HEK293T (cell line): Measurements from ENCODE around the gene KCNK5.

ENCODE experiments used
- CTCF ChIA-PET: fragments of 350-600 bp; formaldehyde crosslinking; extraction: SDS; loops from one replicate; lab custom pipeline; 2021; ENCODE audit warnings: antibody characterized with exemption, inconsistent platforms; lab: Yijun Ruan, JAX
- POLR2A ChIA-PET: fragments of 350-600 bp; formaldehyde crosslinking; extraction: SDS; loops from one replicate; lab custom pipeline; 2020; ENCODE audit warnings: antibody characterized with exemption, inconsistent platforms; lab: Yijun Ruan, JAX
- DNase-seq: peaks from one replicate; pipeline ENCODE4 v3.0.0; 2012; ENCODE audit warnings: mixed read lengths; ENCODE audit errors: extremely low spot score
- ARNT ChIP-seq: fragments of 450-650 bp; IDR thresholded peaks from 2 replicates; pipeline ENCODE4 v1.6.1; 2017; ENCODE audit warnings: mild to moderate bottlenecking
- BHLHE40 ChIP-seq: fragments of 450-650 bp; IDR thresholded peaks from 2 replicates; pipeline ENCODE4 v1.6.1; 2016; ENCODE audit warnings: mild to moderate bottlenecking, moderate library complexity, borderline replicate concordance
- CTBP1 ChIP-seq: fragments of 450-650 bp; IDR thresholded peaks from 2 replicates; pipeline ENCODE4 v1.6.1; 2016; ENCODE audit warnings: borderline replicate concordance
- ELF4 ChIP-seq: fragments of 450-650 bp; IDR thresholded peaks from 2 replicates; pipeline ENCODE4 v1.6.1; 2017; ENCODE audit warnings: antibody characterized with exemption
- FOXA1 ChIP-seq: fragments of 450-650 bp; IDR thresholded peaks from 2 replicates; pipeline ENCODE4 v1.6.1; 2016; ENCODE audit warnings: mild to moderate bottlenecking
- FOXK2 ChIP-seq: fragments of 450-650 bp; IDR thresholded peaks from 2 replicates; pipeline ENCODE4 v1.6.1; 2016; ENCODE audit warnings: mild to moderate bottlenecking
- FOXM1 ChIP-seq: fragments of 450-650 bp; IDR thresholded peaks from 2 replicates; pipeline ENCODE4 v1.6.1; 2017; ENCODE audit warnings: mild to moderate bottlenecking, borderline replicate concordance
- HDGF ChIP-seq: fragments of 450-650 bp; IDR thresholded peaks from 2 replicates; pipeline ENCODE4 v1.6.1; 2017; ENCODE audit warnings: antibody characterized with exemption, borderline replicate concordance
- L3MBTL2 ChIP-seq: fragments of 450-650 bp; conservative IDR thresholded peaks from 2 replicates; pipeline ENCODE4 v1.6.1; 2016; ENCODE audit warnings: mild to moderate bottlenecking
- LEF1 ChIP-seq: fragments of 450-650 bp; IDR thresholded peaks from 2 replicates; pipeline ENCODE4 v1.6.1; 2017; ENCODE audit warnings: mild to moderate bottlenecking, borderline replicate concordance
- NFRKB ChIP-seq: fragments of 450-650 bp; IDR thresholded peaks from 2 replicates; pipeline ENCODE4 v1.6.1; 2016; ENCODE audit warnings: mild to moderate bottlenecking, moderate library complexity
- PKNOX1 ChIP-seq: fragments of 450-650 bp; IDR thresholded peaks from 2 replicates; pipeline ENCODE4 v1.6.1; 2016
- SP1 ChIP-seq: fragments of 450-650 bp; IDR thresholded peaks from 2 replicates; pipeline ENCODE4 v1.6.1; 2017
- SUZ12 ChIP-seq: fragments of 450-650 bp; IDR thresholded peaks from 2 replicates; pipeline ENCODE4 v1.6.1; 2016; ENCODE audit warnings: mild to moderate bottlenecking
- TARDBP ChIP-seq: fragments of 450-650 bp; IDR thresholded peaks from 2 replicates; pipeline ENCODE4 v1.6.1; 2016
- ZNF384 ChIP-seq: fragments of 450-650 bp; IDR thresholded peaks from 2 replicates; pipeline ENCODE4 v1.6.1; 2016

The KCNK5 gene, protein sequence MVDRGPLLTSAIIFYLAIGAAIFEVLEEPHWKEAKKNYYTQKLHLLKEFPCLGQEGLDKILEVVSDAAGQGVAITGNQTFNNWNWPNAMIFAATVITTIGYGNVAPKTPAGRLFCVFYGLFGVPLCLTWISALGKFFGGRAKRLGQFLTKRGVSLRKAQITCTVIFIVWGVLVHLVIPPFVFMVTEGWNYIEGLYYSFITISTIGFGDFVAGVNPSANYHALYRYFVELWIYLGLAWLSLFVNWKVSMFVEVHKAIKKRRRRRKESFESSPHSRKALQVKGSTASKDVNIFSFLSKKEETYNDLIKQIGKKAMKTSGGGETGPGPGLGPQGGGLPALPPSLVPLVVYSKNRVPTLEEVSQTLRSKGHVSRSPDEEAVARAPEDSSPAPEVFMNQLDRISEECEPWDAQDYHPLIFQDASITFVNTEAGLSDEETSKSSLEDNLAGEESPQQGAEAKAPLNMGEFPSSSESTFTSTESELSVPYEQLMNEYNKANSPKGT

GRCh38 chr6:39228992-39229767, at the start of gene KCNK5:
KCNK5 (minus strand) TSS chr6:39229475; CDS start chr6:39229111, 364 bp downstream.
- ChIA-PET CTCF (interaction anchor here (0.8 to 1.1 kb wide), 4 partner anchors 10 to 74 kb away, joined by 3 to 10 read pairs (median 4); no protein-coding TSS in a partner anchor), POLR2A (interaction anchor here (2.2 to 2.3 kb wide), 2 partner anchors 10 to 12 kb away, joined by 7 to 12 read pairs; no protein-coding TSS in a partner anchor)
- DNase-seq: peak; percentile 93

DNA sequence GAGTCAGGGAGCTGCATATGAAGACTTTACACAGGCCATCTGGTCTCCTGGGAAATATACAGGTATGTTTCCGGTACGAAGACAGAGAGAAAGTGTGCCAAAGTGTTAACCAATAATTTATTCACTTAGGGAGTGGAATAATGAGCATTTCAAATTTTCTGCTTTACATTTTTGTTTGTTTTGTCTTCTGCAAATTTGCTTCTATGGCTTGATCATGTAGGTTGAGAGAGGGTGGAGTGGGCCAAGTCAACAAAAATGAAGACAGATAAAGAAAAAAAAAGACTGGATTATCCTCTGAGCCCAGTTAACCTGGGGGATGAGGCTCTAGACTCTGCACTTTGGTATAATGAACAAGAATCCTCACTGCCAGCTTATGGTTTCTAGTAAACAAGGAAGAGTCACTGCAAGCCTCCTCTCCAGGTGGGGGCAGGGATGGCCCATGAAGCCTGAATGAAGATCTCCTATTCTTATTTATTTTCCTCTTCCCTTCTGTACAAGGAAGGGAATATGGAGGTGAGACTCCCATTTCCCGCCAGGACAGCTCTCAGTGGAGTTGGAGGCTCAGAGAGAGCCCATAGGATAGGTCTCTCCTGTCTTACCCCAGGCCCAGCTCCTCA, 47.2 kb upstream of the KCNK5 start:
- no peak for DNase-seq
- TF ChIP-seq SP1 (no peak), NFRKB (no peak), FOXK2 (no peak), CTBP1 (no peak), PKNOX1 (no peak), ARNT (no peak), FOXM1 (no peak), FOXA1 (no peak), ZNF384 (no peak), TARDBP (no peak), BHLHE40 (no peak), SUZ12 (no peak), LEF1 (no peak), HDGF (no peak), ELF4 (no peak)
- ChIA-PET CTCF (no interaction called here), POLR2A (no interaction called here)

More at GRCh38 chr6:39228992-39229767, at the start of gene KCNK5:
- TF ChIP-seq NFRKB: no peak
- TF ChIP-seq L3MBTL2: peak; percentile 87
- no peak for TF ChIP-seq PKNOX1

- DNase-seq: no peak
- ChIA-PET POLR2A (no interaction called here), CTCF (no interaction called here)
- no peak for TF ChIP-seq PKNOX1
- no peak for TF ChIP-seq LEF1
- no peak for TF ChIP-seq TARDBP
- no peak for TF ChIP-seq FOXM1
These were observed 45.6 kb upstream of the KCNK5 start for GRCh38 chr6:39274903-39275302.

- ChIA-PET CTCF (no interaction called here), POLR2A (no interaction called here)
- TF ChIP-seq ELF4: no peak
- DNase-seq: no peak
These were observed 45.2 kb upstream of the KCNK5 start for GRCh38 chr6:39274471-39274870.

DNA sequence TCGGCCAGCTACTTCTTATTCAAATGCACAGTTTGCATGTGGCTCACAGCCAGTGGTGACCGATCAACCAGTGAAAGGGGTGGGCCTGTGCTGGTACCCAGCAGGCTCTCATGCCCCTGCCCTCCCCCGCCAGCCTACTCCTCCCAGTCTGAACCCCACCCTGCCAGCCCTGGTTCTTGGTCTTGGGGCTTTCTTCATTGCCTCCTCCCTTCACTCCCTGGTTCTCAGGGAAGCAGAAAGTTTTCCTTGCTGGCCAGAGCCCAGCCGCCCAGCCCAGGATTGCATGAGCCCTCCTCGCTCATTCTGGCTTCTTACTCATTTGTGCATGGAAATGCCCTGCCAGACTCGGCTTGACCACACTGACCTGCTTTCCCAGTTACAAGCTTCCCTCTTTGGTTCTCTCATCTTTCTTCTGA, 44.1 kb upstream of the KCNK5 start:
- ChIA-PET CTCF (interaction anchor here (0.7 kb wide), 1 partner anchor 31 kb away, joined by 3 read pairs; no protein-coding TSS in a partner anchor), POLR2A (no interaction called here)

More for the DNA sequence above, 44.1 kb upstream of the KCNK5 start:
- no peak for TF ChIP-seq SUZ12
- no peak for TF ChIP-seq ELF4
- no peak for TF ChIP-seq CTBP1
- no peak for TF ChIP-seq SP1
- TF ChIP-seq NFRKB: no peak
- TF ChIP-seq HDGF: no peak
- no peak for TF ChIP-seq FOXA1
- TF ChIP-seq PKNOX1: no peak
- TF ChIP-seq ARNT: no peak
- TF ChIP-seq BHLHE40: no peak
- no peak for TF ChIP-seq FOXK2
- TF ChIP-seq LEF1: no peak
- TF ChIP-seq FOXM1: no peak
- no peak for TF ChIP-seq L3MBTL2
- no peak for DNase-seq
